WTC11 (cell line): ENCODE data around the gene KLC3. TPM values are rescaled to one million over a fixed set of nuclear protein-coding genes. Genes with fewer than 3 reads are reported as not detected.

ENCODE experiments used
- ATAC-seq: fragments of 200-7000 bp; cut with Tn5 transposase; 2 replicates; pipeline ENCODE4 v1.10.0; 2021; ENCODE audit warnings: mild to moderate bottlenecking, moderate library complexity
- CTCF ChIA-PET: fragments of 300-600 bp; sonication (Branson Sonifier 250); formaldehyde crosslinking; loops from one replicate; lab custom pipeline; 2021; ENCODE audit warnings: antibody characterized with exemption; lab: Charles Lee
- POLR2A ChIA-PET: fragments of 350-600 bp; sonication (Branson Sonifier 250); formaldehyde crosslinking; loops from one replicate; lab custom pipeline; 2021; ENCODE audit warnings: antibody characterized with exemption; lab: Charles Lee
- DNase-seq: peaks from one replicate; pipeline ENCODE4 v3.0.0; 2021; ENCODE audit warnings: low spot score
- H3K27ac Mint-ChIP-seq: 2 replicates; pipeline ENCODE4 v1.8.0; 2021; ENCODE audit warnings: mixed read lengths
- H3K27me3 Mint-ChIP-seq: 2 replicates; pipeline ENCODE4 v1.8.0; 2021; ENCODE audit warnings: low read depth, mild to moderate bottlenecking, moderate library complexity, mixed read lengths
- H3K36me3 Mint-ChIP-seq: 2 replicates; pipeline ENCODE4 v1.8.0; 2021; ENCODE audit warnings: mixed read lengths
- H3K4me1 Mint-ChIP-seq: 2 replicates; pipeline ENCODE4 v1.8.0; 2022; ENCODE audit warnings: mixed read lengths
- H3K4me3 Mint-ChIP-seq: 2 replicates; pipeline ENCODE4 v1.8.0; 2021; ENCODE audit warnings: mild to moderate bottlenecking, moderate library complexity, mixed read lengths
- H3K9me3 Mint-ChIP-seq: 2 replicates; pipeline ENCODE4 v1.8.0; 2021; ENCODE audit warnings: mixed read lengths
- CDX4 ChIP-seq: fragments of 250-450 bp; sonication (Bioruptor Pico); IDR thresholded peaks from 2 replicates; pipeline ENCODE4 v1.9.0; 2021; ENCODE audit warnings: moderate library complexity, mild to moderate bottlenecking, inconsistent platforms, borderline replicate concordance
- ELF4 ChIP-seq: sonication (generic); formaldehyde crosslinking; IDR thresholded peaks from 2 replicates; pipeline ENCODE4 v1.8.1; 2022; ENCODE audit warnings: low read depth, mild to moderate bottlenecking, moderate library complexity, missing genetic modification reagents
- FOXP1 ChIP-seq: sonication (generic); formaldehyde crosslinking; IDR thresholded peaks from 2 replicates; pipeline ENCODE4 v1.8.0; 2022; ENCODE audit warnings: missing genetic modification reagents, mild to moderate bottlenecking, moderate library complexity, borderline replicate concordance
- GABPB1 ChIP-seq: sonication (generic); formaldehyde crosslinking; IDR thresholded peaks from 2 replicates; pipeline ENCODE4 v1.8.1; 2023; ENCODE audit warnings: mild to moderate bottlenecking, missing genetic modification reagents
- JUN ChIP-seq: sonication (generic); formaldehyde crosslinking; IDR thresholded peaks from 2 replicates; pipeline ENCODE4 v1.8.0; 2023; ENCODE audit warnings: mild to moderate bottlenecking, missing genetic modification reagents
- KAT7 ChIP-seq: sonication (generic); formaldehyde crosslinking; IDR thresholded peaks from 2 replicates; pipeline ENCODE4 v1.8.1; 2023; ENCODE audit warnings: missing genetic modification reagents, mild to moderate bottlenecking, borderline replicate concordance
- MAX ChIP-seq: sonication (generic); formaldehyde crosslinking; IDR thresholded peaks from 2 replicates; pipeline ENCODE4 v1.8.0; 2022; ENCODE audit warnings: mild to moderate bottlenecking, missing genetic modification reagents
- NFE2L1 ChIP-seq: sonication (generic); formaldehyde crosslinking; IDR thresholded peaks from 2 replicates; pipeline ENCODE4 v1.8.1; 2023; ENCODE audit warnings: missing genetic modification reagents
- RELA ChIP-seq: sonication (generic); formaldehyde crosslinking; IDR thresholded peaks from 2 replicates; pipeline ENCODE4 v1.8.1; 2022; ENCODE audit warnings: missing genetic modification reagents, mild to moderate bottlenecking, borderline replicate concordance
- ZNF263 ChIP-seq: sonication (generic); formaldehyde crosslinking; IDR thresholded peaks from 2 replicates; pipeline ENCODE4 v1.8.1; 2022; ENCODE audit warnings: low read depth, mild to moderate bottlenecking, moderate library complexity, missing genetic modification reagents
- ZNF396 ChIP-seq: fragments of 250-450 bp; sonication (Bioruptor Pico); IDR thresholded peaks from 2 replicates; pipeline ENCODE4 v1.8.0; 2021; ENCODE audit warnings: mild to moderate bottlenecking, moderate library complexity, borderline replicate concordance
- ZNF512 ChIP-seq: sonication (generic); formaldehyde crosslinking; IDR thresholded peaks from 2 replicates; pipeline ENCODE4 v1.8.1; 2022; ENCODE audit warnings: missing genetic modification reagents, borderline replicate concordance
- total RNA-seq: library from RNA; stranded (reverse); gene quantifications from 3 replicates; pipeline ENCODE4 v1.2.3, GENCODE V29; 2021
- TF ChIP-seq, protein P1 (sequence below): sonication (generic); formaldehyde crosslinking; IDR thresholded peaks from 2 replicates; pipeline ENCODE4 v1.8.0; 2022; ENCODE audit warnings: mild to moderate bottlenecking, missing genetic modification reagents
- TF ChIP-seq, protein P2 (sequence below): sonication (generic); formaldehyde crosslinking; IDR thresholded peaks from 2 replicates; pipeline ENCODE4 v1.8.1; 2022; ENCODE audit warnings: low read depth, mild to moderate bottlenecking, moderate library complexity, missing genetic modification reagents, borderline replicate concordance
- TF ChIP-seq, protein P3 (sequence below): sonication (generic); formaldehyde crosslinking; IDR thresholded peaks from 2 replicates; pipeline ENCODE4 v1.8.0; 2023; ENCODE audit warnings: missing genetic modification reagents, mild to moderate bottlenecking, borderline replicate concordance

KLC3 gene
- total RNA-seq, 1 experiment from 2014 or later = 5.2 TPM

- Mint-ChIP-seq H3K4me3 (no peak overlapping the region), H3K27me3 (peaks cover 5% of the 10 kb centered on the region), H3K27ac (no peak overlapping the region), H3K36me3 (peaks cover 2% of the 10 kb centered on the region; the same call in 1 of the 2 replicates), H3K4me1 (peaks cover 5% of the 10 kb centered on the region; the same call in 1 of the 2 replicates), H3K9me3 (no peaks in the 10 kb centered on the region)
- DNase-seq = no peak
- ATAC-seq = no peak
- POLR2A ChIA-PET = interaction anchor here (0.7 kb wide), 1 partner anchor 37 kb away, joined by 3 read pairs; no protein-coding TSS in a partner anchor
- TF ChIP-seq MAX (CRISPR knock-in tag) = no peak
- TF ChIP-seq FOXP1 (CRISPR knock-in tag) = no peak
- TF ChIP-seq, protein P1, sequence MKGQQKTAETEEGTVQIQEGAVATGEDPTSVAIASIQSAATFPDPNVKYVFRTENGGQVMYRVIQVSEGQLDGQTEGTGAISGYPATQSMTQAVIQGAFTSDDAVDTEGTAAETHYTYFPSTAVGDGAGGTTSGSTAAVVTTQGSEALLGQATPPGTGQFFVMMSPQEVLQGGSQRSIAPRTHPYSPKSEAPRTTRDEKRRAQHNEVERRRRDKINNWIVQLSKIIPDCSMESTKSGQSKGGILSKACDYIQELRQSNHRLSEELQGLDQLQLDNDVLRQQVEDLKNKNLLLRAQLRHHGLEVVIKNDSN (CRISPR knock-in tag) = no peak
- TF ChIP-seq, protein P2, sequence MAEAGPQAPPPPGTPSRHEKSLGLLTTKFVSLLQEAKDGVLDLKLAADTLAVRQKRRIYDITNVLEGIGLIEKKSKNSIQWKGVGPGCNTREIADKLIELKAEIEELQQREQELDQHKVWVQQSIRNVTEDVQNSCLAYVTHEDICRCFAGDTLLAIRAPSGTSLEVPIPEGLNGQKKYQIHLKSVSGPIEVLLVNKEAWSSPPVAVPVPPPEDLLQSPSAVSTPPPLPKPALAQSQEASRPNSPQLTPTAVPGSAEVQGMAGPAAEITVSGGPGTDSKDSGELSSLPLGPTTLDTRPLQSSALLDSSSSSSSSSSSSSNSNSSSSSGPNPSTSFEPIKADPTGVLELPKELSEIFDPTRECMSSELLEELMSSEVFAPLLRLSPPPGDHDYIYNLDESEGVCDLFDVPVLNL (CRISPR knock-in tag) = no peak
- no peak for TF ChIP-seq ZNF263 (CRISPR knock-in tag)
- TF ChIP-seq GABPB1 = no peak
- TF ChIP-seq CDX4 = no peak
- no peak for TF ChIP-seq RELA (CRISPR knock-in tag)
- no peak for TF ChIP-seq KAT7 (CRISPR knock-in tag)
- TF ChIP-seq, protein P3, sequence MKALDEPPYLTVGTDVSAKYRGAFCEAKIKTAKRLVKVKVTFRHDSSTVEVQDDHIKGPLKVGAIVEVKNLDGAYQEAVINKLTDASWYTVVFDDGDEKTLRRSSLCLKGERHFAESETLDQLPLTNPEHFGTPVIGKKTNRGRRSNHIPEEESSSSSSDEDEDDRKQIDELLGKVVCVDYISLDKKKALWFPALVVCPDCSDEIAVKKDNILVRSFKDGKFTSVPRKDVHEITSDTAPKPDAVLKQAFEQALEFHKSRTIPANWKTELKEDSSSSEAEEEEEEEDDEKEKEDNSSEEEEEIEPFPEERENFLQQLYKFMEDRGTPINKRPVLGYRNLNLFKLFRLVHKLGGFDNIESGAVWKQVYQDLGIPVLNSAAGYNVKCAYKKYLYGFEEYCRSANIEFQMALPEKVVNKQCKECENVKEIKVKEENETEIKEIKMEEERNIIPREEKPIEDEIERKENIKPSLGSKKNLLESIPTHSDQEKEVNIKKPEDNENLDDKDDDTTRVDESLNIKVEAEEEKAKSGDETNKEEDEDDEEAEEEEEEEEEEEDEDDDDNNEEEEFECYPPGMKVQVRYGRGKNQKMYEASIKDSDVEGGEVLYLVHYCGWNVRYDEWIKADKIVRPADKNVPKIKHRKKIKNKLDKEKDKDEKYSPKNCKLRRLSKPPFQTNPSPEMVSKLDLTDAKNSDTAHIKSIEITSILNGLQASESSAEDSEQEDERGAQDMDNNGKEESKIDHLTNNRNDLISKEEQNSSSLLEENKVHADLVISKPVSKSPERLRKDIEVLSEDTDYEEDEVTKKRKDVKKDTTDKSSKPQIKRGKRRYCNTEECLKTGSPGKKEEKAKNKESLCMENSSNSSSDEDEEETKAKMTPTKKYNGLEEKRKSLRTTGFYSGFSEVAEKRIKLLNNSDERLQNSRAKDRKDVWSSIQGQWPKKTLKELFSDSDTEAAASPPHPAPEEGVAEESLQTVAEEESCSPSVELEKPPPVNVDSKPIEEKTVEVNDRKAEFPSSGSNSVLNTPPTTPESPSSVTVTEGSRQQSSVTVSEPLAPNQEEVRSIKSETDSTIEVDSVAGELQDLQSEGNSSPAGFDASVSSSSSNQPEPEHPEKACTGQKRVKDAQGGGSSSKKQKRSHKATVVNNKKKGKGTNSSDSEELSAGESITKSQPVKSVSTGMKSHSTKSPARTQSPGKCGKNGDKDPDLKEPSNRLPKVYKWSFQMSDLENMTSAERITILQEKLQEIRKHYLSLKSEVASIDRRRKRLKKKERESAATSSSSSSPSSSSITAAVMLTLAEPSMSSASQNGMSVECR (CRISPR knock-in tag) = no peak
- no peak for TF ChIP-seq NFE2L1
- TF ChIP-seq ZNF396 = no peak
- no peak for TF ChIP-seq ZNF512 (CRISPR knock-in tag)
- TF ChIP-seq JUN (CRISPR knock-in tag) = no peak
- no peak for TF ChIP-seq ELF4 (CRISPR knock-in tag)
- CTCF ChIA-PET = interaction anchor here (0.7 to 1.1 kb wide), 4 partner anchors 57 to 193 kb away, joined by 3 to 6 read pairs (median 4); no protein-coding TSS in a partner anchor
Observed at GRCh38 chr19:45344621-45345505, 4.3 kb downstream of the KLC3 start.
